Stimulated activated CD4-positive, alpha-beta T cell treated with anti-CD3 and anti-CD28 coated beads, Interleukin-12 subunit alpha, Interleukin-12 subunit beta, amount 100 ng/mL, for 24 hours (primary cell): ENCODE data around the gene WDR48.
A peak's percentile ranks its signal among the peaks of the same experiment; 100 is the strongest.

Experiments used
- DNase-seq, 2 experiments: peaks; one replicate each; pipeline ENCODE4 v3.0.0-alpha.2; 2020; ENCODE audit warnings: low read depth in 2 of 2

WDR48 gene

GRCh38 chr3:39101022-39101689, 49.3 kb downstream of the WDR48 start:
- no peak for DNase-seq

- no peak for DNase-seq
Observed at GRCh38 chr3:39102504-39103323, 50.9 kb downstream of the WDR48 start.

- DNase-seq: no peak
Observed at GRCh38 chr3:39103324-39103693, 51.5 kb downstream of the WDR48 start.

GRCh38 chr3:39103791-39104552, 52.2 kb downstream of the WDR48 start:
- no peak for DNase-seq

GRCh38 chr3:39104961-39105686, 53.3 kb downstream of the WDR48 start:
- DNase-seq: no peak

- no peak for DNase-seq
Observed at GRCh38 chr3:39105687-39106063, 53.9 kb downstream of the WDR48 start.

GRCh38 chr3:39106281-39106811, 54.5 kb downstream of the WDR48 start:
- no peak for DNase-seq

- DNase-seq: no peak
Observed at GRCh38 chr3:39106851-39107387, 55.1 kb downstream of the WDR48 start.

GRCh38 chr3:39107388-39108199, 55.8 kb downstream of the WDR48 start, which contains the start of the genes GORASP1 and TTC21A:
GORASP1 (minus strand) TSS chr3:39107627; CDS start chr3:39107541, 86 bp downstream.
TTC21A (plus strand) TSS chr3:39107680; CDS start chr3:39107838, 158 bp downstream.
- peak; percentile 48 to 62 for DNase-seq

GRCh38 chr3:39108200-39108710, 56.4 kb downstream of the WDR48 start:
- DNase-seq: no peak

- DNase-seq: no peak
Observed at GRCh38 chr3:39109086-39109485, 57.3 kb downstream of the WDR48 start.

- no peak for DNase-seq
Observed at GRCh38 chr3:39110041-39110639, 58.3 kb downstream of the WDR48 start.

- no peak for DNase-seq
Observed at GRCh38 chr3:39112113-39112512, 60.3 kb downstream of the WDR48 start.

- DNase-seq: no peak
Observed at GRCh38 chr3:39112535-39112934, 60.7 kb downstream of the WDR48 start.

GRCh38 chr3:39113291-39113690, 61.5 kb downstream of the WDR48 start:
- no peak for DNase-seq

GRCh38 chr3:39114456-39114855, 62.6 kb downstream of the WDR48 start:
- no peak for DNase-seq

GRCh38 chr3:39115870-39116269, 64.1 kb downstream of the WDR48 start:
- DNase-seq: no peak

GRCh38 chr3:39118079-39118478, 66.3 kb downstream of the WDR48 start:
- no peak for DNase-seq

- no peak for DNase-seq
Observed at GRCh38 chr3:39118931-39119660, 67.3 kb downstream of the WDR48 start.
